Fibroblast of lung (primary cell): ENCODE results near the gene TPRX1. TPM values are rescaled to one million over a fixed set of nuclear protein-coding genes. Genes with fewer than 3 reads are reported as not detected.

ENCODE experiments used
- DNase-seq, 2 donors: peaks; one replicate each; pipeline versions ENCODE4 v3.0.0 to v3.0.0-alpha.2; 2010; ENCODE audit warnings: low read depth in 2 of 2
- H2AFZ ChIP-seq: 2 replicates; pipeline ENCODE4 v1.5.1; 2012; ENCODE audit warnings: low read length, control low read depth, inconsistent platforms
- H3K27ac ChIP-seq: 2 replicates; pipeline ENCODE4 v1.5.1; 2011; ENCODE audit warnings: low read length, control low read depth; ENCODE audit not compliant: insufficient read depth
- H3K27me3 ChIP-seq: 2 replicates; pipeline ENCODE4 v1.5.1; 2011; ENCODE audit warnings: mild to moderate bottlenecking, low read length; ENCODE audit not compliant: control insufficient read depth, insufficient read depth
- H3K36me3 ChIP-seq: 2 replicates; pipeline ENCODE4 v1.5.1; 2011; ENCODE audit warnings: low read length; ENCODE audit not compliant: control insufficient read depth, insufficient read depth
- H3K4me1 ChIP-seq: 2 replicates; pipeline ENCODE4 v1.5.1; 2011; ENCODE audit warnings: low read length; ENCODE audit not compliant: control insufficient read depth, insufficient read depth; ENCODE audit errors: extremely low read depth
- H3K4me2 ChIP-seq: 2 replicates; pipeline ENCODE4 v1.5.1; 2011; ENCODE audit warnings: low read length, control low read depth; ENCODE audit not compliant: insufficient read depth; ENCODE audit errors: extremely low read depth
- H3K4me3 ChIP-seq, 4 experiments: fragments of 200-600 bp in 1 of 4; sonication (generic) in 1 of 4; replicated peaks in 1 of 4; 2 replicates each; pipeline ENCODE4 v1.5.1; 2011 to 2016; ENCODE audit warnings: low read length in 4 of 4, low read depth in 3 of 4, mild to moderate bottlenecking in 3 of 4, control low read depth in 2 of 4, inconsistent platforms in 1 of 4, mixed read lengths in 1 of 4; ENCODE audit not compliant: insufficient read depth in 1 of 4; ENCODE audit errors: control extremely low read depth in 1 of 4
- H3K79me2 ChIP-seq: 2 replicates; pipeline ENCODE4 v1.5.1; 2012; ENCODE audit warnings: mild to moderate bottlenecking, low read length, inconsistent platforms; ENCODE audit not compliant: control insufficient read depth, insufficient read depth
- H3K9ac ChIP-seq: 2 replicates; pipeline ENCODE4 v1.5.1; 2011; ENCODE audit warnings: mild to moderate bottlenecking, low read length, control low read depth; ENCODE audit not compliant: insufficient read depth
- H3K9me3 ChIP-seq: 2 replicates; pipeline ENCODE4 v1.5.1; 2012; ENCODE audit warnings: low read depth, low read length; ENCODE audit not compliant: control insufficient read depth, insufficient read depth
- H4K20me1 ChIP-seq: 2 replicates; pipeline ENCODE4 v1.5.1; 2011; ENCODE audit warnings: low read length; ENCODE audit not compliant: control insufficient read depth, insufficient read depth; ENCODE audit errors: extremely low read depth
- CTCF ChIP-seq, 2 donors: IDR thresholded peaks in 1 of 2; conservative IDR thresholded peaks in 1 of 2; 1 replicate in 1 of 2; 2 replicates in 1 of 2; pipeline ENCODE4 v1.5.1; 2011 to 2012; ENCODE audit warnings: low read length in 2 of 2, control low read depth in 1 of 2, inconsistent platforms in 1 of 2, low read depth in 1 of 2, mild to moderate bottlenecking in 1 of 2
- EZH2 ChIP-seq: IDR thresholded peaks from 2 replicates; pipeline ENCODE4 v1.5.1; 2012; ENCODE audit warnings: low read length, control low read depth, mild to moderate bottlenecking; ENCODE audit errors: missing control alignments
- polyA plus RNA-seq, 2 donors: library from polyadenylated mRNA; depleted of rRNA in 1 of 2; stranded (reverse) in 1 of 2; unstranded in 1 of 2; fragments of >200 nt; gene quantifications; 2 replicates each; pipeline ENCODE4 v1.2.1, GENCODE V29; 2011 to 2012; ENCODE audit warnings: missing spikeins in 1 of 2
- total RNA-seq: library from RNA; depleted of rRNA; stranded (reverse); fragments of >200 nt; gene quantifications from 2 replicates; pipeline ENCODE4 v1.2.1, GENCODE V29; 2014

The TPRX1 gene
- total and polyA plus RNA-seq, 2 donors (not counting 1 experiment from before 2014, with no cell fraction given): not detected

DNA sequence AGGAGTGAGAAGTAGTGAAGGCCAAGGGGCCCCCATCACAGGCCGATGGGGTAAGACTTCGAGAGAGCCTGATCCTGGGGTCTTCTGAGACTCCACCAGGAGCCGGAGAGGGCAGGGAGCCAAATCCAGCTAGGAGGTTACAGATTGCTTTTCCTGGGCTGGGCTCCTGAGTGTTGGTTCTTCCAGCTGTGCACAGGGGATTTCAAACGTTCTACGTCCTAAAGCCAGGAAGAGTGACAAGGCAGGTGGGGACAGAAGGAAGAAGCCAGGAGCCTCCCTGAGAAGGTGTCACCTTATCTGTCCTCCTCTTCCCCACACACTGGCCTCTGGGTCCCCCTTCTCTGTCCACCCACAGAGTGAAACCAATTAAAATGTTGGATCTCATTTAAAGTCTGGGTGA lies 38.6 kb upstream of the TPRX1 start:
- H3K4me3 ChIP-seq: no peak overlapping the region
- H3K79me2 ChIP-seq: no peaks in the 10 kb centered on the region
- no peaks in the 10 kb centered on the region for H3K36me3 ChIP-seq
- TF ChIP-seq CTCF (conservative IDR thresholded peaks at IDR 0.05 in 1 of 2, IDR thresholded peaks at IDR 0.05 in 1 of 2; ENCODE audit: low read depth in 1 of 2, low read length in 2 of 2) (no peak), EZH2 (no peak)
- H2AFZ ChIP-seq: no peak overlapping the region
- no peaks in the 10 kb centered on the region for H3K4me1 ChIP-seq
- no peak for DNase-seq
- H3K27me3 ChIP-seq: no peaks in the 10 kb centered on the region
- H3K27ac ChIP-seq: no peak overlapping the region
- H3K9me3 ChIP-seq: no peaks in the 10 kb centered on the region
- no peaks in the 10 kb centered on the region for H4K20me1 ChIP-seq
- no peak overlapping the region for H3K9ac ChIP-seq
- H3K4me2 ChIP-seq: no peak overlapping the region

DNA sequence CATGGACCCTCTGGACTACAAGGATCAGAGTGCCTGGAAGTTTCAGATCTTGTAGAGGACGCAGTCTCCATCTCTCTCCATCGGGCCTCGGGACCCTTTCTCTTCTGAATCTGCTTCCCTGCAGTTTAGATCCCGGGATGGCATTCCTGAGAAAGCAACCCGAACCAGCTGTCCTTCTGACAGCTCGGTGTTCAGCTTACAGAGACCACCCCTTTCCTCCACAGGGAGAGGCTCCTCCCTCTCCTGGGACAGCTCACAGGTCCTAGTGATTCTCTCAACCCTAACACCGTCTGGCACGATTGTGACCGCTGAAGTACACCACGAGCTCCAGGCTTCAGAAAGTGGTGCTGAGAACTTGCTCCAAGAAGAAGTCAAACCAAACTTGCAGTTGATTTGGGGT lies 35.6 kb upstream of the TPRX1 start:
- no peaks in the 10 kb centered on the region for H3K36me3 ChIP-seq
- no peak overlapping the region for H2AFZ ChIP-seq
- no peaks in the 10 kb centered on the region for H3K9me3 ChIP-seq
- no peak overlapping the region for H3K4me2 ChIP-seq
- H3K27me3 ChIP-seq: no peaks in the 10 kb centered on the region
- no peak for DNase-seq
- H3K79me2 ChIP-seq: no peaks in the 10 kb centered on the region
- H3K9ac ChIP-seq: no peak overlapping the region
- no peak for TF ChIP-seq CTCF (conservative IDR thresholded peaks at IDR 0.05 in 1 of 2, IDR thresholded peaks at IDR 0.05 in 1 of 2; ENCODE audit: low read depth in 1 of 2, low read length in 2 of 2)
- TF ChIP-seq EZH2: no peak
- no peaks in the 10 kb centered on the region for H3K4me1 ChIP-seq
- H3K27ac ChIP-seq: no peak overlapping the region
- no peak overlapping the region for H3K4me3 ChIP-seq
- H4K20me1 ChIP-seq: no peaks in the 10 kb centered on the region

- Histone ChIP-seq H3K4me3 (no peak overlapping the region), H3K27me3 (no peaks in the 10 kb centered on the region), H2AFZ (no peak overlapping the region), H3K27ac (no peak overlapping the region), H3K9ac (no peak overlapping the region), H3K4me2 (no peak overlapping the region), H3K36me3 (no peaks in the 10 kb centered on the region), H3K4me1 (no peaks in the 10 kb centered on the region), H4K20me1 (no peaks in the 10 kb centered on the region), H3K9me3 (no peaks in the 10 kb centered on the region), H3K79me2 (no peaks in the 10 kb centered on the region)
- no peak for DNase-seq
- no peak for TF ChIP-seq CTCF (conservative IDR thresholded peaks at IDR 0.05 in 1 of 2, IDR thresholded peaks at IDR 0.05 in 1 of 2; ENCODE audit: low read depth in 1 of 2, low read length in 2 of 2)
- TF ChIP-seq EZH2: no peak
These were observed 35.1 kb upstream of the TPRX1 start for GRCh38 chr19:47839411-47839810.
